ENCODE data around the gene CDKN1A.
"Not testable (repeated sequence)": the region's sequence is repeated elsewhere in the genome, so short reads cannot be mapped to it uniquely, and the experiment has no call there.

Gene CDKN1A

GRCh38 chr6:36643977-36644376 lies 34.5 kb upstream of the CDKN1A start:
- no peak overlapping the region for H3K4me3 ChIP-seq (ENCODE audit: low read length)
- no peak for TF ChIP-seq CTCF (conservative IDR thresholded peaks at IDR 0.05; ENCODE audit: low read length)
- DNase-seq (ENCODE audit: low read depth), result no peak

- H3K4me3 ChIP-seq (ENCODE audit: low read length), result no peak overlapping the region
- no peak for DNase-seq (ENCODE audit: low read depth)
- TF ChIP-seq CTCF (conservative IDR thresholded peaks at IDR 0.05; ENCODE audit: low read length), result no peak
Observed at GRCh38 chr6:36649086-36649485, 29.4 kb upstream of the CDKN1A start.

DNA sequence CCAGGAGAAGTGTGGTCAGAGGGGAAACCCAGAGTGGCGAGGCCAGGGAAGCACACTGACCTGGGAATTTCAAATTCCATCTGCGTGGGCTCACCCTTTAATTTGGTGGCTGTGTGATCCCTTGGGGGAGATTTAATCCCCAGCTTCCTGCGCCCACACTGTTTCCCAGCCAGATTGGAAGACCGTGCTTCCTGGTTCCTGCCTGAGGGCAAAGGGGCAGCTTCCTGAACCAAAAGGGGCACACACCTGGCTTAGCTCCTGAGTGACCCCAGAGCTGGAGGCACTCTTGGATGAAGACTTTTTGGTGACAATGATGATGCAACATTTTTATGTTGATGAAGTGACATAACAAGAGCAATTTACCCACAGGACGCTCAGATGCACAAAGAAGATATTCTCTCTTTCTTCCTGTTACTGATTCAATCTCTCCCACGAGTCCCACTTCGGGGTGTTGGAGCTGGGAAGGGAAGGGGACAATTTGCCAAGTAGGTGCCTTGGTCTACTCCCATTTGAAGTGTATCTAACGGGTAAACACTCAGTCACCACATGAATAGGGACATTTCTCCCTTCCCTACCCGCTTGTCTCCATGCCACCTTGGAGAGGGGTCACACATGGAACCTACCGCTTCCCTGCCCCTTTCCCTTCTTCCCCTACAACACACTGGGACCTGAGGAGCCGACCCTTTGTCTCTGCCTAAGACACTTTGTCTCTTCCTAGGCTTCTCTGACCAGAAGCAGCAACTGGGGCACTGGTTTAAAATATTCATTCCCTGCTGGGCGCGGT lies 28.6 kb upstream of the CDKN1A start:
- no peak for TF ChIP-seq CTCF (conservative IDR thresholded peaks at IDR 0.05; ENCODE audit: low read length)
- no peak for DNase-seq (ENCODE audit: low read depth)
- H3K4me3 ChIP-seq (ENCODE audit: low read length), result no peak overlapping the region

- no peak overlapping the region for H3K4me3 ChIP-seq (ENCODE audit: low read length)
- no peak for TF ChIP-seq CTCF (conservative IDR thresholded peaks at IDR 0.05; ENCODE audit: low read length)
- DNase-seq (ENCODE audit: low read depth), result no peak
Observed at GRCh38 chr6:36650848-36651478, 27.6 kb upstream of the CDKN1A start.

DNA sequence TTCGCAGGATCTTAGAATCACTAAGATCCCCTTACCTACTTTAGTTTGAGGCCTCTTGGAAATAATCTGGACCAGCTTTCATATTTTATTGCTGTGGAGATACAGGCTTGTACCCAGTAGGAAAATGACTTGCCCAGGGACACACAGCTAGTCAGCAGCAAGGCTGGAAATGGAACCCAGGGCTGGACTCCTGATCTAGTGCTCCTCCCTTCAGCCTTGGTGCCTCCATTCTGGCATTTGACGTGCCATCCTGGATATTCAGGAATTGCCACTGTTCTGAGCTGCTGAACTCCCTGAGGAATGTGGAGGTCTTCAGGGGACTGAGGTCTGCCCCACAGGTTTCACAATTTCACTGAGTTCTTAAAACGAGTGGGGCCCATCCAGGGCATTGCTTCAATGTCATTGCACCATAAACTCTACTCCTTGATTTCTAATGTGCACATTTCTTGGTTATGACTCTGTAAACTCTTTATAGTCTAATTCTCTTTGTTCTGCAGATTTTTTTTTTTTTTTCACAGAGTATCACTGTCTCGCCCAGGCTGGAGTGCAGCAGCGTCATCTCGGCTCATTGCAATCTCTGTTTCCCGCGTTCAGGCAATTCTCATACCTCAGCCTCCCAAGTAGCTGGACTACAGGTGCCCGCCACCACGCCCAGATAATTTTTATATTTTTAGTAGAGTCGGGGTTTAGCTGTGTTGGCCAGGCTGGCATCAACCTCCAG lies 26.7 kb upstream of the CDKN1A start:
- no peak for DNase-seq (ENCODE audit: low read depth)
- no peak overlapping the region for H3K4me3 ChIP-seq (ENCODE audit: low read length)
- TF ChIP-seq CTCF (conservative IDR thresholded peaks at IDR 0.05; ENCODE audit: low read length), result no peak

- not testable (repeated sequence) for DNase-seq (ENCODE audit: low read depth); H3K4me3 ChIP-seq (ENCODE audit: low read length)
Observed at GRCh38 chr6:36654469-36654868, 24.0 kb upstream of the CDKN1A start.

- no peak overlapping the region for H3K4me3 ChIP-seq (ENCODE audit: low read length)
- TF ChIP-seq CTCF (conservative IDR thresholded peaks at IDR 0.05; ENCODE audit: low read length), result no peak
- DNase-seq (ENCODE audit: low read depth), result no peak
Observed at GRCh38 chr6:36655085-36655724, 23.3 kb upstream of the CDKN1A start.
